ENCODE results near the gene ATXN1. TPM values are rescaled to one million over a fixed set of nuclear protein-coding genes. Genes with fewer than 3 reads are reported as not detected.
"Not testable (repeated sequence)": the region's sequence is repeated elsewhere in the genome, so short reads cannot be mapped to it uniquely, and the experiment has no call there.

ATXN1 gene
- total RNA-seq, 5 donors from 2014 or later (not counting 1 experiment from before 2014, with no cell fraction given) = 65.1 to 101 (median 77.5) TPM

DNA sequence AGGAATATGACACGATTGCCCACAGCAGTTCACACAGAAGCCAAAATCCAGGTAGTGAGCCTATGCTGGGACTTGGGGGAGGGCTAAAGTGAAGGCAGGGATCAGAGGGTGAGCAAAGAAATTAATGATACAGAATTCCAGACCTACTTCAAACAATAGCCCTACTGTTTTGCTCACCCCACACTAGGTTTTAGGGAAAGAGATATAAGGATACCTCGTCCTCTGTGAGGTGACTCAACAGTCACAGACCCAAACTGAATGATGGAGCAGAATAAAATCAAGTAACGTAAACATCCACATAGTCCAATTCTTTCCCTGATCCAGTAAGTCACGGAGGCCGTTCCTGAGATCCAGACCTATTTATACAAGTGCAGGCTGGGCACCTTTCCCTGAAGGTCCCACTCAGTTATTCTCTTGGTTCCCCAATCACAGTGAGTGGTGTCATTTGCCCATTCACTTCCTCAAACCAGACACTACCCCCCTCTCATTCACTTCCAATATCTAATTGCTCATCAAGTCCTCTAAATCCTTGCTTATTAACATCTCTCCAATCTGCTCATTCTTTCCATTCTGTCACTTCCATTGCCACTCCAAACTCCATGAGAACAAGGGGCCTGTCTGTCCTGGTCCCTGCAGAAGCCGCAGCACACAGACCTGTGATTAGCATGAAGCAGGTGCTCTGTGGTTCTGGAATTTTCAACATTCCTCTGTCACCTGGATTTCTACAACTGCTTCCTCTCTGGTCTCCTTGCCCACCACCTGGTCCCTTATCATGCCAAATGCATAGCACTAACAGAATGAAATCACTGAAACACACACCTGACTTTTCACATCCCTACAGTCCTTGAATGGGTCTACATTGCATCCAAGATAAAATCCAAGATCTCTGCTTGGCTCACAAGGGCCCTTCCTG is 55.9 kb downstream of the ATXN1 start:
- Histone ChIP-seq H3K36me3 (ENCODE audit: control insufficient read depth in 2 of 2, extremely low read depth in 1 of 2, insufficient read depth in 1 of 2, low read length in 1 of 2) (no peaks in the 10 kb centered on the region), H3K4me3 (ENCODE audit: control insufficient read depth in 1 of 2, extremely low read depth in 1 of 2, low read length in 1 of 2) (no peak overlapping the region), H3K27me3 (replicated peaks in 1 of 2; ENCODE audit: control insufficient read depth in 2 of 2, extremely low read depth in 1 of 2, insufficient read depth in 2 of 2, low read length in 1 of 2) (no peaks in the 10 kb centered on the region), H3K4me1 (ENCODE audit: control insufficient read depth in 1 of 2, extremely low read depth in 1 of 2, insufficient read depth in 2 of 2, low read length in 2 of 2) (peaks cover 0 to 41% of the 10 kb centered on the region in 2 experiments), H3K27ac (ENCODE audit: low read length) (no peak overlapping the region), H3K9me3 (no peaks in the 10 kb centered on the region)
- ChIA-PET CTCF (no interaction called here), POLR2A (no interaction called here)
- ATAC-seq (replicated peaks in 1 of 4) (no peak), DNase-seq (no peak)
- Mint-ChIP-seq H3K27ac (peak overlapping the region; percentile 45 to 81), H3K4me3 (peak overlapping the region; percentile 29 to 76 (median 74)), H3K4me1 (peaks cover 51 to 68% (median 54%) of the 10 kb centered on the region in 3 donors), H3K27me3 (no peaks in the 10 kb centered on the region), H3K36me3 (peaks cover 2% of the 10 kb centered on the region), H3K9me3 (no peaks in the 10 kb centered on the region)
- WGBS (ENCODE audit: insufficient coverage) = 100% methylated on average over 4 of the region's 6 CpGs

DNA sequence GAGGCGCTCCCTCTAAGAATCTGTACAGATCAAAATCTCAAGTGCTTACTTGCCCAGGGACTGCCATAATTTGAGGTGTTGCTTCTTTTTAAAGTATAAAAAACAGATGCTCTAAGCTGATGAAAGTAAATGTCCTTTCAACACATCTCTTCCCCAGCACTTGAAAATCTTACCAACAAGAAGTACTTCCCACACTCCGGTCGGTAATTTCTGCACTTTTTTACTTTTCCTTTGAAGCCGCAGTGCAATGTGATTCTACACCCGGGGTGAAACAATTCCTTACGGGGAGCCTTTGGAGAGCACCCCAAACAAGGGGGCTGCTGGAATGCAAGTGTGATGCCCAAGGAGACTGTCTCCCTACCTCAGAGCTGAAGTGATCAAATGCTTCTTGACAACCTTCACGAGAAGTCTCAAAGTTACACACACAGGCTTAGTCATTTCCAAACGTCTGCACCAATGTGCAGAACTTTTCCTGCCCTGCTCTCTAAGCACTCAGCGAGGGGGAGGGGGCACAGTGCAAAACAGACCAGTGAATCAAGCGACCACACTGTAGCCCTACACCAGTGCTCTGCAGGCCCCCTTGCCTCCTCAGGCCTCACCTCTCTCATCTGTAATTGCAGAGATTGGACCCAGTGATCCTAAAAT is 56.7 kb downstream of the ATXN1 start:
- H3K4me1 Mint-ChIP-seq = peaks cover 59 to 71% (median 62%) of the 10 kb centered on the region in 3 donors
- ChIA-PET POLR2A (interaction anchor here (0.6 to 0.7 kb wide), 3 partner anchors 17 to 68 kb away, joined by 3 to 4 read pairs (median 3); no protein-coding TSS in a partner anchor), CTCF (interaction anchor here in 1 of 2 donors (0.6 to 0.8 kb wide), 2 partner anchors 27 to 32 kb away, joined by 3 to 8 read pairs; no protein-coding TSS in a partner anchor)
- no peaks in the 10 kb centered on the region for H3K9me3 ChIP-seq
- H3K4me3 ChIP-seq (ENCODE audit: control insufficient read depth in 1 of 2, extremely low read depth in 1 of 2, low read length in 1 of 2) = peak overlapping the region in 1 of 2 donors; percentile 17
- H3K36me3 ChIP-seq (ENCODE audit: control insufficient read depth in 2 of 2, extremely low read depth in 1 of 2, insufficient read depth in 1 of 2, low read length in 1 of 2) = no peaks in the 10 kb centered on the region
- peak overlapping the region; percentile 81 to 84 for H3K27ac Mint-ChIP-seq
- no peak overlapping the region for H3K27ac ChIP-seq (ENCODE audit: low read length)
- no peaks in the 10 kb centered on the region for H3K27me3 Mint-ChIP-seq
- WGBS (ENCODE audit: insufficient coverage) = 30% methylated on average over 9 of the region's 10 CpGs
- DNase-seq = peak in 2 of 35 experiments; percentile 39 to 40
- H3K4me3 Mint-ChIP-seq = peak overlapping the region; percentile 68 to 76 (median 74)
- no peaks in the 10 kb centered on the region for H3K27me3 ChIP-seq (replicated peaks in 1 of 2; ENCODE audit: control insufficient read depth in 2 of 2, extremely low read depth in 1 of 2, insufficient read depth in 2 of 2, low read length in 1 of 2)
- H3K4me1 ChIP-seq (ENCODE audit: control insufficient read depth in 1 of 2, extremely low read depth in 1 of 2, insufficient read depth in 2 of 2, low read length in 2 of 2) = peaks cover 2 to 46% of the 10 kb centered on the region in 2 experiments
- H3K9me3 Mint-ChIP-seq = no peaks in the 10 kb centered on the region
- peak in 2 of 4 experiments; percentile 37 to 52 for ATAC-seq (replicated peaks in 1 of 4)
- H3K36me3 Mint-ChIP-seq = peaks cover 2% of the 10 kb centered on the region

DNA sequence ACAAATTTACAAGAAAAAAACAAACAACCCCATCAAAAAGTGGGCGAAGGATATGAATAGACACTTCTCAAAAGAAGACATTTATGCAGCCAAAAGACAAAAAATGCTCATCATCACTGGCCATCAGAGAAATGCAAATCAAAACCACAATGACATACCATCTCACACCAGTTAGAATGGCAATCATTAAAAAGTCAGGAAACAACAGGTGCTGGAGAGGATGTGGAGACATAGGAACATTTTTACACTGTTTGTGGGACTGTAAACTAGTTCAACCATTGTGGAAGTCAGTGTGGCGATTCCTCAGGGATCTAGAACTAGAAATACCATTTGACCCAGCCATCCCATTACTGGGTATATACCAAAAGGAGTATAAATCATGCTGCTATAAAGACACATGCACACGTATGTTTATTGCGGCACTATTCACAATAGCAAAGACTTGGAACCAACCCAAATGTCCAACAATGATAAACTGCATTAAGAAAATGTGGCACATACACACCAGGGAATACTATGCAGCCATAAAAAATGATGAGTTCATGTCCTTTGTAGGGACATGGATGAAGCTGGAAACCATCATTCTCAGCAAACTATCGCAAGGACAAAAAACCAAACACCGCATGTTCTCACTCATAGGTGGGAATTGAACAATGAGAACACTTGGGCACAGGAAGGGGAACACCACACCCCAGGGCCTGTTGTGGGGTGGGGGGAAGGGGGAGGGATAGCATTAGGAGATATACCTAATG is 58.5 kb downstream of the ATXN1 start:
- H3K4me3 Mint-ChIP-seq; H3K27me3 Mint-ChIP-seq; CTCF ChIA-PET; H3K27ac ChIP-seq (ENCODE audit: low read length); H3K36me3 Mint-ChIP-seq; POLR2A ChIA-PET; H3K9me3 ChIP-seq; H3K9me3 Mint-ChIP-seq; H3K4me3 ChIP-seq (ENCODE audit: control insufficient read depth in 1 of 2, extremely low read depth in 1 of 2, low read length in 1 of 2); DNase-seq; ATAC-seq (replicated peaks in 1 of 4); H3K27ac Mint-ChIP-seq; H3K27me3 ChIP-seq (replicated peaks in 1 of 2; ENCODE audit: control insufficient read depth in 2 of 2, extremely low read depth in 1 of 2, insufficient read depth in 2 of 2, low read length in 1 of 2); H3K36me3 ChIP-seq (ENCODE audit: control insufficient read depth in 2 of 2, extremely low read depth in 1 of 2, insufficient read depth in 1 of 2, low read length in 1 of 2): not testable (repeated sequence)
- WGBS (ENCODE audit: insufficient coverage) = no CpG with 5 or more reads among the region's 6 CpGs
- peaks cover 2 to 51% of the 10 kb centered on the region in 2 experiments for H3K4me1 ChIP-seq (ENCODE audit: control insufficient read depth in 1 of 2, extremely low read depth in 1 of 2, insufficient read depth in 2 of 2, low read length in 2 of 2)
- peaks cover 71 to 83% (median 79%) of the 10 kb centered on the region in 3 donors for H3K4me1 Mint-ChIP-seq

DNA sequence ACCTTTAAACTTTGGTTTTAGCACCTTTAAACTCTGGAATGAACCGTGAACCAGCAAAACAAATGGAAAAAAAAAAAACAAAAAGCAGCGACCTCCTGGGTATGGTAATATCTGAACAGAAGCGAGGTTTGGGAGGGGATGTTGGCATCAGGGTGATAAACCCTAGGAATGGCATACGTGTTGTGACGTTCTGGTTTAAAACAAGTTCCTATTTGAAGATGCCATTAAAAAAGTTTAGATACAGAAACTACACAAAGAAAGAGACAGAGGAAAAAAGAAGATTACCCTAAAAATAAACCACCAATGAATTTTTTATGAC is 60.4 kb downstream of the ATXN1 start:
- POLR2A ChIA-PET = interaction anchor here in 1 of 2 donors (0.6 to 1.4 kb wide), 5 partner anchors 10 to 63 kb away, joined by 3 to 13 read pairs (median 4); partner anchors contain the start of gene ATXN1
- no peaks in the 10 kb centered on the region for H3K36me3 Mint-ChIP-seq
- peak overlapping the region; percentile 83 for H3K27ac ChIP-seq (ENCODE audit: low read length)

DNA sequence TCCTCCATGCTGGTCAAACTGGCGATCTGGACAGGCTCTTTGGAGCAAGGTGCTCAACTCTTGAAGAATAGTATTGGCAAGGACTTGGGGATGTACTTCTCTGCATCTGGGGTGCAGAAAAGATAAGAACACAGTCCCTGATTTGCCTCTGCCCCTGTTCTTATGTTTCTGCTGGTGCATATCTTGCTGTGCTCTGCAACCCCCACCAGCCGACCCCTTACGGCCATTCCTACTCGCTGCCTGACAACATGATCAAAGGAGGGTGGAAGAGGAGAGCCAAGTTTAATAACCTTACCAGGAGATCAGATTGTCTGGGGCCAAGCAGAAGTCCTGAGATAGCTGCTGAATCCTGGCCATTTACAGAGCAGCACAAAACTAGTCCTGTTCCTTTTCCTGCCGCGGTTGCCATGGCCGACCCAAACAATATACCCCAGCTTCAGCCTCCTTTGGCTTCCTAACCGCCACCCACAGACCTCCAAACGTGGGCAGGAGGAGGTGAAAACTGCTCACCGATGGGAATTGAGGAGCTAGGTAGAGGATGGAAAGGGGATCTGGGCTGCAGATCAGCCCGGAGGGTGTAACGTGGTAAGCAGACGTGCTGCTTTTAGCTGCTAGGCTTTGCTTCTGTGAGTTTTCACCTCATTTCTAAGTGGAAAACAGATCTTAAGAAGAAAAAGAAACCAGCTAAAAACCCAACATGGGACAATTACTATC is 60.9 kb downstream of the ATXN1 start:
- WGBS (ENCODE audit: insufficient coverage) = 7% methylated on average over 3 of the region's 13 CpGs
- Mint-ChIP-seq H3K36me3 (no peaks in the 10 kb centered on the region), H3K27ac (peak overlapping the region; percentile 92 to 96), H3K4me3 (peak overlapping the region; percentile 73 to 86 (median 81)), H3K4me1 (peaks cover 59 to 75% (median 70%) of the 10 kb centered on the region in 3 donors), H3K27me3 (no peaks in the 10 kb centered on the region), H3K9me3 (no peaks in the 10 kb centered on the region)
- Histone ChIP-seq H3K4me3 (ENCODE audit: control insufficient read depth in 1 of 2, extremely low read depth in 1 of 2, low read length in 1 of 2) (peak overlapping the region; percentile 51 to 55), H3K9me3 (no peaks in the 10 kb centered on the region), H3K36me3 (ENCODE audit: control insufficient read depth in 2 of 2, extremely low read depth in 1 of 2, insufficient read depth in 1 of 2, low read length in 1 of 2) (no peaks in the 10 kb centered on the region), H3K27me3 (replicated peaks in 1 of 2; ENCODE audit: control insufficient read depth in 2 of 2, extremely low read depth in 1 of 2, insufficient read depth in 2 of 2, low read length in 1 of 2) (no peaks in the 10 kb centered on the region), H3K27ac (ENCODE audit: low read length) (peak overlapping the region; percentile 83), H3K4me1 (ENCODE audit: control insufficient read depth in 1 of 2, extremely low read depth in 1 of 2, insufficient read depth in 2 of 2, low read length in 2 of 2) (peaks cover 2 to 40% of the 10 kb centered on the region in 2 experiments)
- peak in 24 of 35 experiments; percentile 16 to 63 (median 30) for DNase-seq
- ChIA-PET POLR2A (interaction anchor here in 1 of 2 donors (0.6 to 1.4 kb wide), 5 partner anchors 9 to 64 kb away, joined by 3 to 13 read pairs (median 4); partner anchors contain the start of gene ATXN1), CTCF (interaction anchor here (0.6 to 3.2 kb wide), 9 partner anchors 13 to 385 kb away, joined by 3 to 17 read pairs (median 4); no protein-coding TSS in a partner anchor)
- ATAC-seq (replicated peaks in 1 of 4) = peak; percentile 40 to 72 (median 52)

More for the DNA sequence above, 60.4 kb downstream of the ATXN1 start:
- peak overlapping the region; percentile 92 to 96 for H3K27ac Mint-ChIP-seq
- H3K27me3 Mint-ChIP-seq = no peaks in the 10 kb centered on the region
- no peaks in the 10 kb centered on the region for H3K9me3 Mint-ChIP-seq
- Histone ChIP-seq H3K9me3 (no peaks in the 10 kb centered on the region), H3K27me3 (replicated peaks in 1 of 2; ENCODE audit: control insufficient read depth in 2 of 2, extremely low read depth in 1 of 2, insufficient read depth in 2 of 2, low read length in 1 of 2) (no peaks in the 10 kb centered on the region), H3K4me1 (ENCODE audit: control insufficient read depth in 1 of 2, extremely low read depth in 1 of 2, insufficient read depth in 2 of 2, low read length in 2 of 2) (peaks cover 2 to 44% of the 10 kb centered on the region in 2 experiments), H3K36me3 (ENCODE audit: control insufficient read depth in 2 of 2, extremely low read depth in 1 of 2, insufficient read depth in 1 of 2, low read length in 1 of 2) (no peaks in the 10 kb centered on the region), H3K4me3 (ENCODE audit: control insufficient read depth in 1 of 2, extremely low read depth in 1 of 2, low read length in 1 of 2) (peak overlapping the region; percentile 51 to 55)
- CTCF ChIA-PET = interaction anchor here (0.6 to 3.2 kb wide), 7 partner anchors 12 to 386 kb away, joined by 3 to 17 read pairs (median 4); no protein-coding TSS in a partner anchor
- ATAC-seq (replicated peaks in 1 of 4) = peak in 2 of 4 experiments; percentile 8 to 31
- WGBS (ENCODE audit: insufficient coverage) = no CpG with 5 or more reads among the region's 5 CpGs
- peak overlapping the region; percentile 73 to 86 (median 81) for H3K4me3 Mint-ChIP-seq
- no peak for DNase-seq
- peaks cover 64 to 78% (median 73%) of the 10 kb centered on the region in 3 donors for H3K4me1 Mint-ChIP-seq
